ENCODE data around the gene SPTLC3. TPM values are rescaled to one million over a fixed set of nuclear protein-coding genes. Genes with fewer than 3 reads are reported as not detected.
A peak's percentile ranks its signal among the peaks of the same experiment; 100 is the strongest.

The SPTLC3 gene
- total and polyA plus RNA-seq, 2 donors (not counting 1 experiment from before 2014, with no cell fraction given): 4.0 TPM

DNA sequence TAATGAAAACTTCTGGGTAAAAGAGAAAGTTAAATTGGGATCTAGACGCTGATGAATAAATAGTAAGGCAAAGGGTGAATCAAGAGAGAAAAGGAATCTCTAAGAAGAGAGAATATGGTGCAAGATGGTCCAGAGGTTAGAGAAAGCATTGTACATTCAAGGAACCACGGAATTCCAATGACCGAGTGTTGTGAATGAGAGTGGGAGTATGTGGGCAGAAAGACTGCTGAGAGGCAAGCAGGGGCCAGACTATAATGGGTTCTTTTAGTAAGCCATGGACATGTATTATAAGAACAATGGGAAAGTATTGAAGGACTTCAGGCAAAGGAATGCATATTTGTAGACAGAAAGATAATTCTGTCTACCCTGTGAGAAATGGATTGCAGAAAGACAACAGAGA lies 45.2 kb downstream of the SPTLC3 start:
- no peak overlapping the region for H3K4me3 ChIP-seq (replicated peaks in 1 of 4; ENCODE audit: control extremely low read depth in 1 of 4, insufficient read depth in 1 of 4, low read depth in 3 of 4, low read length in 4 of 4)
- no peaks in the 10 kb centered on the region for H3K4me1 ChIP-seq (ENCODE audit: control insufficient read depth, extremely low read depth, insufficient read depth, low read length)
- H2AFZ ChIP-seq (ENCODE audit: low read length): no peak overlapping the region
- H3K27me3 ChIP-seq (ENCODE audit: control insufficient read depth, insufficient read depth, low read length): no peaks in the 10 kb centered on the region
- no peak overlapping the region for H3K27ac ChIP-seq (ENCODE audit: insufficient read depth, low read length)
- no peaks in the 10 kb centered on the region for H4K20me1 ChIP-seq (ENCODE audit: control insufficient read depth, extremely low read depth, insufficient read depth, low read length)
- DNase-seq (ENCODE audit: low read depth in 2 of 2): peak in 1 of 2 donors; percentile 50
- H3K9ac ChIP-seq (ENCODE audit: insufficient read depth, low read length): no peak overlapping the region
- no peaks in the 10 kb centered on the region for H3K36me3 ChIP-seq (ENCODE audit: control insufficient read depth, insufficient read depth, low read length)
- no peaks in the 10 kb centered on the region for H3K9me3 ChIP-seq (ENCODE audit: control insufficient read depth, insufficient read depth, low read depth, low read length)
- no peak overlapping the region for H3K4me2 ChIP-seq (ENCODE audit: extremely low read depth, insufficient read depth, low read length)
- TF ChIP-seq CTCF (conservative IDR thresholded peaks at IDR 0.05 in 1 of 2, IDR thresholded peaks at IDR 0.05 in 1 of 2; ENCODE audit: low read depth in 1 of 2, low read length in 2 of 2) (no peak), EZH2 (IDR thresholded peaks at IDR 0.05; ENCODE audit: low read length, missing control alignments) (no peak)
- no peaks in the 10 kb centered on the region for H3K79me2 ChIP-seq (ENCODE audit: control insufficient read depth, insufficient read depth, low read length)

DNA sequence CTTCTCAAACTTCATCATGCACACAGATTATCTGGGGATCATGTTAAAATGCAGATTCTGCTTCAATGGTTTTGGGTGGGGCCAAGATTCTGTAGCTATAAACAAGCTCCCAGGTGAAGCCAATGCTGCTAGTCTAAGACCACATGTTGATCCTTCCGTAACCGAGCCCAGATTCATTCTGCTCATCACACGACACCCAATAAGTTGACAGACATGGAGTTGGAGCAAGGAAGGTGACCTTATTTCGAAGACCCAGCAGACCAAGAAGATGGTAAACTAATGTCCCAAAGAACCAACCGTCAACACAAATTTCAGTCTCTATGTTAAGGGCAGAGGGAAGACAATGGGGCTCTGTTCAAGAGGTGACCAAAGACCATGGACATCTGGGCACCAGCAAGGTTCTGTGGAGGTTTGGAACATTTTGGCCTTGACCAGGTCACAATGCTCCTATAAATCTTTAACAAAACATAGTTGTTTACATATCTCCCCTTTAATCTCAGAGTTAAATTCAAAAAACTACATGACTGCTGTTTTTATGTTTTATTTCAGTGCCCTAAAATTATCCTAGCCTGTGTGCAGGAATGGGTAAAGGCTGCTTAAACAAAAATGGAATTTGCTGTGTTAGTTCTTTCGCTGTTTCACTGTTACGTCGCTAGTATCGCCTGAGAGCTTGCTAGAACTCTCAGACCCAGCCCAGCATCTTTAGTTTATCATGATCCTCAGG lies 50.1 kb downstream of the SPTLC3 start:
- no peak for TF ChIP-seq EZH2 (IDR thresholded peaks at IDR 0.05; ENCODE audit: low read length, missing control alignments)
- no peak for TF ChIP-seq CTCF (conservative IDR thresholded peaks at IDR 0.05 in 1 of 2, IDR thresholded peaks at IDR 0.05 in 1 of 2; ENCODE audit: low read depth in 1 of 2, low read length in 2 of 2)
- no peaks in the 10 kb centered on the region for H3K36me3 ChIP-seq (ENCODE audit: control insufficient read depth, insufficient read depth, low read length)
- H3K4me3 ChIP-seq (replicated peaks in 1 of 4; ENCODE audit: control extremely low read depth in 1 of 4, insufficient read depth in 1 of 4, low read depth in 3 of 4, low read length in 4 of 4): no peak overlapping the region
- H3K9me3 ChIP-seq (ENCODE audit: control insufficient read depth, insufficient read depth, low read depth, low read length): no peaks in the 10 kb centered on the region
- DNase-seq (ENCODE audit: low read depth in 2 of 2): no peak
- H3K79me2 ChIP-seq (ENCODE audit: control insufficient read depth, insufficient read depth, low read length): no peaks in the 10 kb centered on the region
- no peaks in the 10 kb centered on the region for H4K20me1 ChIP-seq (ENCODE audit: control insufficient read depth, extremely low read depth, insufficient read depth, low read length)
- no peaks in the 10 kb centered on the region for H3K27me3 ChIP-seq (ENCODE audit: control insufficient read depth, insufficient read depth, low read length)
- H2AFZ ChIP-seq (ENCODE audit: low read length): no peak overlapping the region
- H3K9ac ChIP-seq (ENCODE audit: insufficient read depth, low read length): no peak overlapping the region
- no peak overlapping the region for H3K27ac ChIP-seq (ENCODE audit: insufficient read depth, low read length)
- H3K4me1 ChIP-seq (ENCODE audit: control insufficient read depth, extremely low read depth, insufficient read depth, low read length): no peaks in the 10 kb centered on the region
- no peak overlapping the region for H3K4me2 ChIP-seq (ENCODE audit: extremely low read depth, insufficient read depth, low read length)

DNA sequence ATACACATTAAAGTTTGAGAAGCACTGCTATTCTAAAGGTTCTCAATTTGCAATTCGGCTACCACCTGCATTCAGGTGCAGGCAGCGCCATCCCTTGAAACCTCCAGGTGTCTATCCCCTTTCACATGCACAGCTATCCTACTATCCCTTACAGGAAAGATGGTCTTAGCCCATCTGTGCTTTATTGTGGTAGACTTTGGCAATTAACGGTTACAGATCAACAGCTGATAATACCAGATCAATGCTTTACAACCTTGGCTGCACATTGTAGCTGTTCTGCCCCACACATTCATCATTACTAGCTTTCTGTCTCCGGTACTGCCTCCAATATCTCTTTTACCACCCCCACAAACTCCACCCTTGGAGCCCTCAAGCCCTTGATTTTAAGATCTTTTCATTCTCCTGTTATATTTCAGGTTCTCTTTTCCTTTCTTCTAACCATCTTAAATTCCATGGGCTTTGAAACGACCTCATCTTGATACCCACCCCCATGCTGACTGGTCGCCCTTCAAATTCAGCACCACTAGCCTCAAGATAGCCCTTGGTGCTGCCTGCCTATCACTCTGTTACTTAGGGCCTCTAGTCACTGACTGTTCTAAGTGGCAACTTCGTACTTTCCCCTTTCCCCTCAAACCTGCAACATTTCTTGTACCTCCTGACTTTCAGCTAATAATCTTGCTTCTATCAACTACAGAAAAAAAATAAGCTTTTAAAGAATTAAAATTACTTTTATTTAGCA lies 50.8 kb downstream of the SPTLC3 start:
- Histone ChIP-seq H3K9ac (ENCODE audit: insufficient read depth, low read length) (no peak overlapping the region), H4K20me1 (ENCODE audit: control insufficient read depth, extremely low read depth, insufficient read depth, low read length) (no peaks in the 10 kb centered on the region), H3K27me3 (ENCODE audit: control insufficient read depth, insufficient read depth, low read length) (no peaks in the 10 kb centered on the region), H3K36me3 (ENCODE audit: control insufficient read depth, insufficient read depth, low read length) (no peaks in the 10 kb centered on the region), H3K9me3 (ENCODE audit: control insufficient read depth, insufficient read depth, low read depth, low read length) (no peaks in the 10 kb centered on the region), H3K27ac (ENCODE audit: insufficient read depth, low read length) (no peak overlapping the region), H2AFZ (ENCODE audit: low read length) (no peak overlapping the region), H3K4me2 (ENCODE audit: extremely low read depth, insufficient read depth, low read length) (no peak overlapping the region), H3K79me2 (ENCODE audit: control insufficient read depth, insufficient read depth, low read length) (no peaks in the 10 kb centered on the region), H3K4me1 (ENCODE audit: control insufficient read depth, extremely low read depth, insufficient read depth, low read length) (no peaks in the 10 kb centered on the region), H3K4me3 (replicated peaks in 1 of 4; ENCODE audit: control extremely low read depth in 1 of 4, insufficient read depth in 1 of 4, low read depth in 3 of 4, low read length in 4 of 4) (no peak overlapping the region)
- DNase-seq (ENCODE audit: low read depth in 2 of 2): no peak
- TF ChIP-seq CTCF (conservative IDR thresholded peaks at IDR 0.05 in 1 of 2, IDR thresholded peaks at IDR 0.05 in 1 of 2; ENCODE audit: low read depth in 1 of 2, low read length in 2 of 2) (no peak), EZH2 (IDR thresholded peaks at IDR 0.05; ENCODE audit: low read length, missing control alignments) (no peak)

Measured in fibroblast of lung (primary cell).